ENCODE results near the gene ADSL. TPM values are rescaled to one million over a fixed set of nuclear protein-coding genes. Genes with fewer than 3 reads are reported as not detected.

The ADSL gene
- total and polyA plus RNA-seq, 4 donors, result 19.4 to 54.5 (median 39.8) TPM

GRCh38 chr22:40323681-40324171 is 22.6 kb upstream of the ADSL start (continued):
- no peak for TF ChIP-seq MAX (IDR thresholded peaks at IDR 0.05)

DNA sequence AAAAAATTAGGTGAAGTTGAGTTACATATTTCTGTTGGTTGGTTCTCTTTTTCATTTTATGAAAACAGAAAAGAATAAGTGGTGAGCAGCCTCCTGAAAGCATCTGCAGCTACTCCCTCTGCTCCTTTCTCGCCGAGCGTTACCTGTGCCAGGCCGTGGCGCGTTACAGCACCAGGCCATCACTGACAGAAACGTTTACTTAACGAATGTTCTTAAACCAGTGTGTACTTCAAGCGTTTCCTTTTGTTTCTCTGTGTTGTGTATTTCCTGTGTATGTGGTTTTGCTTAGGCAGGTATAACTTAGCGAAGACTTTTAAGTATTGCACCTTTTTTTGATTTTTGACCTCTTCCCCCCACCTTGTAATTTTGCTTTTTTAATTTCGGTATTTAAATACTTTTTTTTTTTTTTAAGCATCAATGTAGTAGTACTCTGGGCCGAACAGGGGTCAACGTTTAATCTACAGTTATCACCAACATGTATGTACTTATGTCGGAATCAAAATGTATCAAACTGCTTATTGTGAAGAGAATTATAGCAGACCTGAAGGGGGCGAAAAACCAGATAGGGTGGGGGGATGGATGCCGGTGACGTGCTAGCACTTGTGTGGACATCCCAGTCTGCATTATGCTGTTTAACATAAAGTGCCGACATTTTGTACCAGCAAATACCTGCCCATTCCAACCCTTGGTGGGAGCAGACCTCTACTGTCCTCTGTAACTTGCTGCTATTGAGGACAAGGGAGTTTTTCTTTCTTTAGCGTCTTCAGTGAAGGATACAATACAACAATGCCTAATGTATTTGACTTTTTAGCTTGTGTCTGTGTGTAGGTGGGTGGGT is 21.6 kb upstream of the ADSL start:
- Histone ChIP-seq H3K9ac (ENCODE audit: low read depth in 1 of 2, low read length in 2 of 2) (no peak overlapping the region), H3K4me3 (ENCODE audit: low read depth in 1 of 3, low read length in 3 of 3) (no peak overlapping the region), H3K27me3 (ENCODE audit: control insufficient read depth in 4 of 4, insufficient read depth in 4 of 4, low read length in 3 of 4) (no peaks in the 10 kb centered on the region), H3K36me3 (ENCODE audit: control insufficient read depth in 4 of 4, insufficient read depth in 3 of 4, low read depth in 1 of 4, low read length in 3 of 4) (peaks cover 3 to 42% (median 32%) of the 10 kb centered on the region in 4 donors), H3K27ac (ENCODE audit: low read depth in 1 of 2, low read length in 2 of 2) (peak overlapping the region in 1 of 2 donors; percentile 28), H3K4me1 (ENCODE audit: control insufficient read depth in 4 of 4, insufficient read depth in 4 of 4, low read length in 3 of 4) (no peaks in the 10 kb centered on the region), H3K9me3 (ENCODE audit: control insufficient read depth in 4 of 4, low read length in 3 of 4) (no peaks in the 10 kb centered on the region)
- WGBS, result 80% methylated on average over 19 of the region's 19 CpGs
- TF ChIP-seq JUND (IDR thresholded peaks at IDR 0.05), result no peak
- TF ChIP-seq GABPA (IDR thresholded peaks at IDR 0.05 in 1 of 2, conservative IDR thresholded peaks at IDR 0.05 in 1 of 2), result no peak
- no peak for TF ChIP-seq SP1 (IDR thresholded peaks at IDR 0.05)
- TF ChIP-seq YY1 (IDR thresholded peaks at IDR 0.05), result no peak
- no peak for TF ChIP-seq FOXA1 (IDR thresholded peaks at IDR 0.05)
- TF ChIP-seq RAD21 (IDR thresholded peaks at IDR 0.05), result no peak
- TF ChIP-seq TAF1 (conservative IDR thresholded peaks at IDR 0.05), result no peak
- TF ChIP-seq NR2F2 (IDR thresholded peaks at IDR 0.05), result no peak
- TF ChIP-seq HNF4G (IDR thresholded peaks at IDR 0.05), result no peak
- TF ChIP-seq FOXA2 (IDR thresholded peaks at IDR 0.05), result no peak
- no peak for TF ChIP-seq EGR1 (IDR thresholded peaks at IDR 0.05; ENCODE audit: low read depth in 2 of 2)
- TF ChIP-seq REST (IDR thresholded peaks at IDR 0.05), result no peak
- no peak for TF ChIP-seq HNF4A (conservative IDR thresholded peaks at IDR 0.05)
- no peak for DNase-seq (ENCODE audit: low spot score)

GRCh38 chr22:40325315-40325714 is 21.0 kb upstream of the ADSL start:
- no peak overlapping the region for H3K4me3 ChIP-seq (ENCODE audit: low read depth in 1 of 3, low read length in 3 of 3)
- H3K27ac ChIP-seq (ENCODE audit: low read depth in 1 of 2, low read length in 2 of 2), result no peak overlapping the region
- no peaks in the 10 kb centered on the region for H3K27me3 ChIP-seq (ENCODE audit: control insufficient read depth in 4 of 4, insufficient read depth in 4 of 4, low read length in 3 of 4)
- peaks cover 3 to 42% (median 33%) of the 10 kb centered on the region in 4 donors for H3K36me3 ChIP-seq (ENCODE audit: control insufficient read depth in 4 of 4, insufficient read depth in 3 of 4, low read depth in 1 of 4, low read length in 3 of 4)
- no peaks in the 10 kb centered on the region for H3K9me3 ChIP-seq (ENCODE audit: control insufficient read depth in 4 of 4, low read length in 3 of 4)
- no peak for DNase-seq (ENCODE audit: low spot score)
- H3K4me1 ChIP-seq (ENCODE audit: control insufficient read depth in 4 of 4, insufficient read depth in 4 of 4, low read length in 3 of 4), result no peaks in the 10 kb centered on the region
- 96% methylated on average over 6 of the region's 6 CpGs for WGBS
- H3K9ac ChIP-seq (ENCODE audit: low read depth in 1 of 2, low read length in 2 of 2), result no peak overlapping the region
- TF ChIP-seq CTCF (IDR thresholded peaks at IDR 0.05; ENCODE audit: low read depth, low read length, missing input control), result no peak
- TF ChIP-seq JUND (IDR thresholded peaks at IDR 0.05), result no peak
- no peak for TF ChIP-seq SP1 (IDR thresholded peaks at IDR 0.05)
- no peak for TF ChIP-seq FOXA1 (IDR thresholded peaks at IDR 0.05)
- TF ChIP-seq TAF1 (conservative IDR thresholded peaks at IDR 0.05), result no peak
- no peak for TF ChIP-seq ZBTB33 (IDR thresholded peaks at IDR 0.05)
- no peak for TF ChIP-seq RAD21 (IDR thresholded peaks at IDR 0.05)
- TF ChIP-seq, protein P1, sequence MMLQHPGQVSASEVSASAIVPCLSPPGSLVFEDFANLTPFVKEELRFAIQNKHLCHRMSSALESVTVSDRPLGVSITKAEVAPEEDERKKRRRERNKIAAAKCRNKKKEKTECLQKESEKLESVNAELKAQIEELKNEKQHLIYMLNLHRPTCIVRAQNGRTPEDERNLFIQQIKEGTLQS (IDR thresholded peaks at IDR 0.05), result no peak
- no peak for TF ChIP-seq MAX (IDR thresholded peaks at IDR 0.05)
- no peak for TF ChIP-seq FOXA2 (IDR thresholded peaks at IDR 0.05)
- no peak for TF ChIP-seq HNF4G (IDR thresholded peaks at IDR 0.05)
- TF ChIP-seq HNF4A (conservative IDR thresholded peaks at IDR 0.05), result no peak
- TF ChIP-seq GABPA (IDR thresholded peaks at IDR 0.05 in 1 of 2, conservative IDR thresholded peaks at IDR 0.05 in 1 of 2), result no peak
- no peak for TF ChIP-seq NR2F2 (IDR thresholded peaks at IDR 0.05)
- TF ChIP-seq EGR1 (IDR thresholded peaks at IDR 0.05; ENCODE audit: low read depth in 2 of 2), result no peak
- TF ChIP-seq RXRA (IDR thresholded peaks at IDR 0.05), result no peak
- no peak for TF ChIP-seq YY1 (IDR thresholded peaks at IDR 0.05)

All from liver (tissue), 9 donors.